ENCODE results near the gene NNT.
"Not testable (repeated sequence)": the region's sequence is repeated elsewhere in the genome, so short reads cannot be mapped to it uniquely, and the experiment has no call there.

NNT gene

GRCh38 chr5:43674536-43674935, 71.6 kb downstream of the NNT start:
- no peak for DNase-seq

- DNase-seq: no peak
Observed at GRCh38 chr5:43675357-43675756, 72.4 kb downstream of the NNT start.

GRCh38 chr5:43676083-43676840, 73.3 kb downstream of the NNT start:
- no peak for DNase-seq

- DNase-seq: no peak
Observed at GRCh38 chr5:43677253-43677652, 74.3 kb downstream of the NNT start.

- DNase-seq: no peak
Observed at GRCh38 chr5:43679214-43679613, 76.2 kb downstream of the NNT start.

GRCh38 chr5:43680286-43680685, 77.3 kb downstream of the NNT start:
- DNase-seq: no peak

GRCh38 chr5:43683884-43684471, 81.0 kb downstream of the NNT start:
- DNase-seq: no peak

GRCh38 chr5:43685252-43685950, 82.4 kb downstream of the NNT start:
- DNase-seq: no peak

GRCh38 chr5:43687275-43687674, 84.3 kb downstream of the NNT start:
- no peak for DNase-seq

GRCh38 chr5:43691275-43691674, 88.3 kb downstream of the NNT start:
- DNase-seq: no peak

- no peak for DNase-seq
Observed at GRCh38 chr5:43691893-43692292, 88.9 kb downstream of the NNT start.

- DNase-seq: no peak
Observed at GRCh38 chr5:43693411-43693810, 90.4 kb downstream of the NNT start.

- DNase-seq: no peak
Observed at GRCh38 chr5:43694027-43694426, 91.0 kb downstream of the NNT start.

- DNase-seq: not testable (repeated sequence)
Observed at GRCh38 chr5:43696444-43696843, 93.5 kb downstream of the NNT start.

- DNase-seq: no peak
Observed at GRCh38 chr5:43699910-43700309, 96.9 kb downstream of the NNT start.

GRCh38 chr5:43700601-43701000, 97.6 kb downstream of the NNT start:
- DNase-seq: no peak

GRCh38 chr5:43701227-43701626, 98.2 kb downstream of the NNT start:
- no peak for DNase-seq

GRCh38 chr5:43702293-43702692, 99.3 kb downstream of the NNT start:
- DNase-seq: no peak

- no peak for DNase-seq
Observed at GRCh38 chr5:43702815-43703214, 99.8 kb downstream of the NNT start.

- DNase-seq: no peak
Observed at GRCh38 chr5:43704243-43704642, 101.3 kb downstream of the NNT start.

- DNase-seq: not testable (repeated sequence)
Observed at GRCh38 chr5:43706576-43706975, 103.6 kb downstream of the NNT start.

- DNase-seq: no peak
Observed at GRCh38 chr5:43711496-43711895, 108.5 kb downstream of the NNT start.

GRCh38 chr5:43712081-43712480, 109.1 kb downstream of the NNT start:
- DNase-seq: no peak

GRCh38 chr5:43719783-43720182, 116.8 kb downstream of the NNT start:
- not testable (repeated sequence) for DNase-seq
